ENCODE data around the gene TUT4.

Gene TUT4

GRCh38 chr1:52532731-52533327 lies 20.1 kb downstream of the TUT4 start:
- DNase-seq = no peak

- DNase-seq = no peak
These were observed 20.6 kb downstream of the TUT4 start for GRCh38 chr1:52532247-52532646.

- DNase-seq = no peak
These were observed 21.5 kb downstream of the TUT4 start for GRCh38 chr1:52531249-52531872.

- no peak for DNase-seq
These were observed 22.2 kb downstream of the TUT4 start for GRCh38 chr1:52530563-52531144.

- DNase-seq = no peak
These were observed 29.5 kb downstream of the TUT4 start for GRCh38 chr1:52523376-52523775.

- no peak for DNase-seq
These were observed 32.7 kb downstream of the TUT4 start for GRCh38 chr1:52520148-52520547.

GRCh38 chr1:52518962-52519361 lies 33.9 kb downstream of the TUT4 start:
- no peak for DNase-seq

GRCh38 chr1:52511851-52512615 lies 40.9 kb downstream of the TUT4 start:
- DNase-seq = no peak

GRCh38 chr1:52511439-52511838 lies 41.5 kb downstream of the TUT4 start:
- DNase-seq = no peak

- DNase-seq = no peak
These were observed 45.9 kb downstream of the TUT4 start for GRCh38 chr1:52506920-52507546.

- no peak for DNase-seq
These were observed 46.5 kb downstream of the TUT4 start for GRCh38 chr1:52506349-52506748.

GRCh38 chr1:52504720-52505119 lies 48.2 kb downstream of the TUT4 start:
- no peak for DNase-seq

GRCh38 chr1:52503706-52504105 lies 49.2 kb downstream of the TUT4 start:
- DNase-seq = no peak

GRCh38 chr1:52502789-52503188 lies 50.1 kb downstream of the TUT4 start:
- DNase-seq = no peak

GRCh38 chr1:52487632-52488031 lies 65.3 kb downstream of the TUT4 start:
- DNase-seq = no peak

- DNase-seq = no peak
These were observed 70.4 kb downstream of the TUT4 start for GRCh38 chr1:52482326-52483004.

- no peak for DNase-seq
These were observed 73.8 kb downstream of the TUT4 start for GRCh38 chr1:52479076-52479475.

GRCh38 chr1:52477876-52478275 lies 75.0 kb downstream of the TUT4 start:
- DNase-seq = no peak

- no peak for DNase-seq
These were observed 75.9 kb downstream of the TUT4 start for GRCh38 chr1:52476943-52477342.

- DNase-seq = no peak
These were observed 78.1 kb downstream of the TUT4 start for GRCh38 chr1:52474807-52475206.

GRCh38 chr1:52473039-52473438 lies 79.9 kb downstream of the TUT4 start:
- DNase-seq = no peak

- DNase-seq = no peak
These were observed 80.5 kb downstream of the TUT4 start for GRCh38 chr1:52472384-52472783.

GRCh38 chr1:52469108-52469507 lies 83.8 kb downstream of the TUT4 start:
- no peak for DNase-seq
